GM21619 (cell line): ENCODE measurements around the gene DOCK2.
"Not testable (repeated sequence)": the region's sequence is repeated elsewhere in the genome, so short reads cannot be mapped to it uniquely, and the experiment has no call there.

Source experiments
- ATAC-seq: cut with Tn5 transposase; IDR thresholded peaks from one replicate; pipeline ENCODE4 v1.9.1; 2021; ENCODE audit not compliant: unreplicated experiment

The DOCK2 gene

GRCh38 chr5:169923988-169924387 lies 286.9 kb downstream of the DOCK2 start:
- peak; percentile 48 for ATAC-seq

GRCh38 chr5:169933127-169933526 lies 296.1 kb downstream of the DOCK2 start:
- no peak for ATAC-seq

DNA sequence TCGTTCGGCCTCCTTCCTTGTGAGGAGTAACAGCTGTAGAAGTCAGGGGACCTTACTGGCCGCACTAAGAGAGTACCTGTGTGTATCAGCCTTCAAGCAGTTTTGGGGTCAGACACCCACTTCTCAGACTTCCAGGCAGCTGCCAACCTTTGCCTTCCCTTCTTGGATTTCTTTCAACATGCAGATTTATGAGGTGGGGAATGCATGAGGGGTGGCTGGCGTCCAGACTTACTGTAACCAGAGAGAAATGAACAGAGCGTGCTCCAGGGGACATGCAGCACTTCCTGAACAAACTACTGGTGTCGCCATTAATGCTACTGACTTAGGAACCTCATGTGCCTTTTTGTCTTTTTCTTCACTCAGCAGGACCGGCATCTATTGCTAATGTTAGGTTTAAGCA lies 296.5 kb downstream of the DOCK2 start:
- ATAC-seq, result no peak

GRCh38 chr5:169934990-169935389 lies 297.9 kb downstream of the DOCK2 start:
- no peak for ATAC-seq

DNA sequence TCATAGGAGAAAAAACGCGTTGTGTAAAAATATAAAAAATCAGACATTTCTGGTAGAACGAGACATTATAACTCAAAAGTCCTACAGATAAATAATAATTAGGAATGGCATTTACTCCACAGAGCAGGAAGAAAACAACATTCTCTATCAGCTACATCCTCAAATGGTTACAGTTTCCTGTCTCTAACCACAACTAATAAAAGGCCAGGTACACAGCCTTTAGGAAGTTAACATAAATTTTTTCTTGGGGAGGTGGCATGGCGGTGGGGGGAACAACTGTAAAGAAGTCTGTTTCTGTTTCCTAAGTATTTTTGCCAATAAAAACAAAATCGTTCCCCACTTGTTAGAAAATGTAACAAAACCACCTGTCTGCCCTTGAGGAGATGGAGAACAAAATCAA lies 298.7 kb downstream of the DOCK2 start:
- ATAC-seq, result no peak

GRCh38 chr5:169938439-169938838 lies 301.4 kb downstream of the DOCK2 start:
- no peak for ATAC-seq

DNA sequence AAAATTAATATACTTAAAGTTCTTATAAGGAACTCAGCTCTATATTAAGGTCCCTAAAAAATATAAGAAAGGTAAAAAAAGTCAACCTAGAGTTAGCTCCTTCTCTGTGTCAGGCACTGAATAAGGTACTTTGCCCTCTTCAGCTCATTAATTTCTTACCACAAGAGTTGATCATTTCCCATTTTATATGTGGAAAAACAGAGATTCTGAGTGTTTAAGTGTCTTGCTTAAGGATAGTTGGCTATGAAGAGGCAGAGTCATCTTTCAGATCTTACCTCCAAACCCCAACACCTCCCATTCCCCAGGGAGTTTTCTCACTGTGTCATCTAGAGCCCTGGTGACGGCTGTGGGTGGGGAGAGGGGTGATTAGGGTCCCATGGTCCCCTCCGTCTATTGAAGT lies 302.7 kb downstream of the DOCK2 start:
- ATAC-seq, result no peak

- no peak for ATAC-seq
Observed at GRCh38 chr5:169941542-169941941, 304.5 kb downstream of the DOCK2 start.

GRCh38 chr5:169942181-169942580 lies 305.1 kb downstream of the DOCK2 start:
- ATAC-seq, result no peak

DNA sequence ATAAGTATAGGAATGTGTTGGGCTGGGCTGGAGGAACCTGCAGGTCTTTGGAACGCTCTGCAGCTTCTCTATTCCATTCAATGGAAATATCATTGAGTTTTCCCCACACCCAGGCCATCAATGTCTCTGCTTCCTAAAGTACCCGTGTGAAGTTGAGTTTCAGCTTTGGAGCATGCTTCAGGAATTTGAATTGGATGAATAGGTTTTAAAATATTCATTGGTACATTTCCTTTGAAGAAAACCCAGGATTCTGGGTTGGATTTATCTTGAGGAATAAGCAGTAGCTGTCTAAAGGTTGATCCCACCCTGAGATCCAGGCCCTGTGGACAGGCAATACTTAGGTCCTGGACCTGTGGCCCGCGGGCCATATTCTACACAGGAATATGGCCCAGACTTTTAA lies 306.0 kb downstream of the DOCK2 start:
- ATAC-seq, result no peak

- ATAC-seq, result no peak
Observed at GRCh38 chr5:169944115-169944514, 307.0 kb downstream of the DOCK2 start.

- peak; percentile 44 for ATAC-seq
Observed at GRCh38 chr5:169944922-169945680, 308.0 kb downstream of the DOCK2 start.

DNA sequence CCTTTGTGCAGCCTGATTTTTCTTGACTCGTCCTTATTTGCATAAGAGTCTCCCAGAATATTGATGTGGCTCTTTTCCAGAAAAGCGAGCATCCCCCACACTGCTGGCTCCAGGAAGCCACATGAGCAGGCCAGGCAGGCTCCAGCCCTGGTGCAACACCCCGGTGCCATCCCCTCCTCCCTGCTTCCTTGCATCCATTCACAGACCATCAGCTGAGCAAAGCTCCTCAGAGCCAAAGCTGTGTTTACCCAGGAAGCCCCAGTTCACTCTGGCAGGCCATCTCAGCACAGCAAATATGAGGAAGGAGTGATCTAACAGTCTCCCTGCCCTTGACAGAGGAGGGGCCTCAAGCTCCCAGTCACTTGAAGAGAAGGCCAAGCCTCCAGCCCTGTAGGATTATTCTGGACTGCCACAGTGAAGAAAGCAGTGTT lies 308.8 kb downstream of the DOCK2 start:
- ATAC-seq, result no peak

- no peak for ATAC-seq
Observed at GRCh38 chr5:169946743-169947295, 309.7 kb downstream of the DOCK2 start.

- ATAC-seq, result no peak
Observed at GRCh38 chr5:169950333-169950732, 313.3 kb downstream of the DOCK2 start.

GRCh38 chr5:169953196-169953595 lies 316.1 kb downstream of the DOCK2 start:
- not testable (repeated sequence) for ATAC-seq

GRCh38 chr5:169954786-169955185 lies 317.7 kb downstream of the DOCK2 start:
- no peak for ATAC-seq

- ATAC-seq, result no peak
Observed at GRCh38 chr5:169956126-169956525, 319.1 kb downstream of the DOCK2 start.

DNA sequence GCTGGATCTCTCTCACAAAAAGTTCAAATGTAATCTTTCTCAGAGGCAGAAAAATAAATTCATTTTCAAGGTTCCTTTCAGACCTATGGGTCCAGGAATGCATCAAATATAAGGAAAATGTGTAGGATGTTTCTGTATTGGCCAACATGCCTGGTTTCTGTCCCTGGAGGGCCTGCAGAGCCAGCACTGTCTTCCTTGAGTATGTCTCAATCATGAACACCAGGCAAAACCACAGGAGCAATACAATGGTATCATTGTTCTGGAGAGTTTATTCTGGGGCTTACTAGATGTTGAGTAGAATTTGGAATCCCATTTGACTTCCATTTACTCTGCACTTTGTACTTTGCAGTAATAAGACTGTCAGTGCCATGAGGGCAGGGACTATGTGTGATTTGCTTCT lies 319.7 kb downstream of the DOCK2 start:
- no peak for ATAC-seq

GRCh38 chr5:169958278-169958677 lies 321.2 kb downstream of the DOCK2 start:
- no peak for ATAC-seq

DNA sequence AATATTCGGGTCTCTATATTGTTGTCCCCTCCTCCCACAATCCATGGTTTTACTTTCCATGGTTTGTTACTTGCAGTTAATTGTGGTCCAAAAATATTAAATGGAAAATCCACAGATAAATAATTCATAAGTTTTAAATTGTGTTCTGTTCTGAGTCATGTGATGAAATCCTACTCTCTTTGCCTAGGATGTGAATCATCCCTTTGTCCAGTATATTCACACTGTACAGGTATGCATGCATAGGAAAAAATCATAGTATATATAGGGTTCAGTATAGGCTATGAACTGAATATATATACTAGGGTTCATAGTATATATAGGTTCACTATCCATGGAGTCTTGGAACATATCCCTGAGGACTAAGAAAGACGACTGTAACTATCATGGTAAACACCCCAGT lies 323.6 kb downstream of the DOCK2 start:
- no peak for ATAC-seq

- ATAC-seq, result no peak
Observed at GRCh38 chr5:169964246-169964645, 327.2 kb downstream of the DOCK2 start.

GRCh38 chr5:169970339-169970738 lies 333.3 kb downstream of the DOCK2 start:
- ATAC-seq, result peak; percentile 80
